IMR-90 (cell line): ENCODE measurements around the gene IFIH1. TPM values are rescaled to one million over a fixed set of nuclear protein-coding genes. Genes with fewer than 3 reads are reported as not detected.

Source experiments
- ATAC-seq: fragments of 200-7000 bp; cut with Tn5 transposase; 2 replicates; pipeline ENCODE4 v1.9.1; 2020; ENCODE audit warnings: low read depth, mild to moderate bottlenecking, moderate library complexity
- BruUV-seq: library from RNA; stranded (reverse); fragments of 400-500 nt; replicated peaks from 2 replicates; lab custom pipeline; 2021; lab: Mats Ljungman, UMichigan
- CTCF ChIA-PET: fragments of 300-600 bp; formaldehyde crosslinking; extraction: SDS; loops from one replicate; lab custom pipeline; 2021; ENCODE audit warnings: antibody characterized with exemption; lab: Yijun Ruan, JAX
- POLR2A ChIA-PET: fragments of 300-600 bp; sonication (Branson Sonifier 250); formaldehyde crosslinking; loops from one replicate; lab custom pipeline; 2022; ENCODE audit warnings: antibody characterized with exemption; ENCODE audit not compliant: unreplicated experiment; lab: Charles Lee
- DNase-seq: peaks from one replicate; pipeline ENCODE4 v3.0.0; 2013
- H2AFZ ChIP-seq: replicated peaks from 2 replicates; pipeline ENCODE3; 2013; ENCODE audit warnings: low read length, mild to moderate bottlenecking; ENCODE audit not compliant: poor library complexity
- H2AK5ac ChIP-seq: 2 replicates; pipeline ENCODE4 v1.6.1; 2013; ENCODE audit warnings: low read depth, low read length, inconsistent platforms
- H2AK9ac ChIP-seq: replicated peaks from 2 replicates; pipeline ENCODE3; 2013; ENCODE audit warnings: mild to moderate bottlenecking, low read depth, low read length, moderate library complexity; ENCODE audit not compliant: poor library complexity
- H2BK120ac ChIP-seq: 2 replicates; pipeline ENCODE4 v1.6.1; 2013; ENCODE audit warnings: low read depth, low read length, inconsistent platforms
- H2BK15ac ChIP-seq: 3 replicates; pipeline ENCODE4 v1.6.1; 2013; ENCODE audit warnings: low read depth, low read length, inconsistent platforms
- H2BK20ac ChIP-seq: 2 replicates; pipeline ENCODE4 v1.6.1; 2013; ENCODE audit warnings: low read depth, mild to moderate bottlenecking, inconsistent platforms, low read length, moderate library complexity
- H2BK5ac ChIP-seq: 2 replicates; pipeline ENCODE4 v1.6.1; 2013; ENCODE audit warnings: mild to moderate bottlenecking, low read depth, low read length, inconsistent platforms; ENCODE audit not compliant: poor library complexity, severe bottlenecking
- H3K14ac ChIP-seq: replicated peaks from 2 replicates; pipeline ENCODE4 v1.6.1; 2013; ENCODE audit warnings: low read depth, low read length, inconsistent platforms
- H3K18ac ChIP-seq: 2 replicates; pipeline ENCODE4 v1.6.1; 2013; ENCODE audit warnings: low read depth, low read length, control low read depth
- H3K23ac ChIP-seq: 2 replicates; pipeline ENCODE4 v1.6.1; 2013; ENCODE audit warnings: low read depth, low read length, inconsistent platforms
- H3K27ac ChIP-seq: 2 replicates; pipeline ENCODE4 v1.5.1; 2013; ENCODE audit warnings: mild to moderate bottlenecking, control low read depth, low read length; ENCODE audit not compliant: insufficient read depth
- H3K27me3 ChIP-seq: 2 replicates; pipeline ENCODE4 v1.6.1; 2013; ENCODE audit warnings: low read length; ENCODE audit not compliant: control insufficient read depth, insufficient read depth
- H3K36me3 ChIP-seq: 2 replicates; pipeline ENCODE4 v1.6.1; 2013; ENCODE audit warnings: low read length, mixed read lengths; ENCODE audit not compliant: control insufficient read depth, insufficient read depth
- H3K4ac ChIP-seq: 2 replicates; pipeline ENCODE4 v1.6.1; 2013; ENCODE audit warnings: low read depth, low read length, inconsistent platforms
- H3K4me1 ChIP-seq: 2 replicates; pipeline ENCODE4 v1.6.1; 2013; ENCODE audit warnings: low read length, mixed read lengths; ENCODE audit not compliant: control insufficient read depth, insufficient read depth
- H3K4me2 ChIP-seq: 2 replicates; pipeline ENCODE4 v1.6.1; 2013; ENCODE audit warnings: low read depth, mild to moderate bottlenecking, control low read depth, low read length, moderate library complexity
- H3K4me3 ChIP-seq: 2 replicates; pipeline ENCODE4 v1.5.1; 2013; ENCODE audit warnings: low read depth, mild to moderate bottlenecking, control low read depth, low read length, moderate library complexity; ENCODE audit not compliant: insufficient read depth
- H3K56ac ChIP-seq: 2 replicates; pipeline ENCODE4 v1.6.1; 2013; ENCODE audit warnings: low read length, inconsistent platforms; ENCODE audit not compliant: insufficient read depth; ENCODE audit errors: extremely low read depth
- H3K79me1 ChIP-seq, 2 experiments: 2 replicates each; pipeline ENCODE4 v1.6.1; 2013; ENCODE audit warnings: low read length in 2 of 2, inconsistent platforms in 1 of 2, low read depth in 1 of 2
- H3K9ac ChIP-seq: 2 replicates; pipeline ENCODE4 v1.6.1; 2013; ENCODE audit warnings: low read depth, low read length, control low read depth
- H3K9me1 ChIP-seq: 2 replicates; pipeline ENCODE4 v1.6.1; 2013; ENCODE audit warnings: low read length, inconsistent platforms; ENCODE audit not compliant: insufficient read depth
- H3K9me3 ChIP-seq: 2 replicates; pipeline ENCODE4 v1.6.1; 2013; ENCODE audit warnings: low read length; ENCODE audit not compliant: control insufficient read depth, insufficient read depth
- H4K20me1 ChIP-seq: 2 replicates; pipeline ENCODE4 v1.6.1; 2013; ENCODE audit warnings: low read length, inconsistent platforms; ENCODE audit not compliant: insufficient read depth
- H4K5ac ChIP-seq: 2 replicates; pipeline ENCODE4 v1.6.1; 2013; ENCODE audit warnings: mild to moderate bottlenecking, low read depth, low read length, control low read depth
- H4K8ac ChIP-seq, 2 experiments: 2 replicates each; pipeline ENCODE4 v1.6.1; 2013; ENCODE audit warnings: low read depth in 2 of 2, low read length in 2 of 2, control low read depth in 1 of 2, inconsistent platforms in 1 of 2
- H4K91ac ChIP-seq: 2 replicates; pipeline ENCODE4 v1.6.1; 2013; ENCODE audit warnings: low read depth, low read length, inconsistent platforms; ENCODE audit not compliant: insufficient read depth
- BHLHE40 ChIP-seq: fragments of 150-350 bp; IDR thresholded peaks from 2 replicates; pipeline ENCODE4 v1.6.1; 2016; ENCODE audit warnings: mild to moderate bottlenecking, low read depth, low read length
- CEBPB ChIP-seq: IDR thresholded peaks from 2 replicates; pipeline ENCODE4 v1.6.1; 2012; ENCODE audit warnings: low read depth, low read length, improper control_type of control experiment
- CTCF ChIP-seq: conservative IDR thresholded peaks from 2 replicates; pipeline ENCODE4 v1.5.1; 2012; ENCODE audit warnings: mild to moderate bottlenecking, low read depth, low read length, improper control_type of control experiment
- ELK1 ChIP-seq: fragments of 150-350 bp; IDR thresholded peaks from 2 replicates; pipeline ENCODE4 v1.6.1; 2016; ENCODE audit warnings: low read depth, mild to moderate bottlenecking, low read length, moderate library complexity, borderline replicate concordance
- FOS ChIP-seq: fragments of 150-350 bp; IDR thresholded peaks from 2 replicates; pipeline ENCODE4 v1.6.1; 2016; ENCODE audit warnings: low read depth, low read length
- MAFK ChIP-seq: IDR thresholded peaks from 2 replicates; pipeline ENCODE4 v1.6.1; 2012; ENCODE audit warnings: low read depth, low read length, improper control_type of control experiment
- MAZ ChIP-seq: IDR thresholded peaks from 2 replicates; pipeline ENCODE4 v1.6.1; 2012; ENCODE audit warnings: low read depth, mild to moderate bottlenecking, low read length, improper control_type of control experiment, moderate library complexity, borderline replicate concordance
- MXI1 ChIP-seq: IDR thresholded peaks from 2 replicates; pipeline ENCODE4 v1.6.1; 2012; ENCODE audit warnings: low read depth, mild to moderate bottlenecking, low read length, moderate library complexity, borderline replicate concordance
- RAD21 ChIP-seq: IDR thresholded peaks from 2 replicates; pipeline ENCODE4 v1.6.1; 2012; ENCODE audit warnings: low read length, improper control_type of control experiment
- SMC3 ChIP-seq: fragments of 150-350 bp; IDR thresholded peaks from 2 replicates; pipeline ENCODE4 v1.6.1; 2016; ENCODE audit warnings: low read depth, mild to moderate bottlenecking, antibody characterized with exemption, low read length, moderate library complexity
- WGBS, 2 experiments: methylation state at CpG; one replicate each; pipeline versions ENCODE4 v1.1.5 to v1.1.7; 2013; ENCODE audit warnings: missing lambda C conversion rate in 2 of 2; ENCODE audit not compliant: insufficient read length in 1 of 2; ENCODE audit errors: extremely low coverage in 2 of 2; 5-methylcytosine and 5-hydroxymethylcytosine counted together
- dilution Hi-C: fragments of 300-500 bp; cut with HindIII; formaldehyde crosslinking; loops from one replicate; pipeline ENCODE4 v1.14.3; 2018; ENCODE audit warnings: low sequenced_read_pairs; ENCODE audit not compliant: unreplicated experiment
- in situ Hi-C: fragments of 300-500 bp; cut with MboI; formaldehyde crosslinking; loops from 3 replicates; pipeline ENCODE4 v1.14.3; 2019; ENCODE audit warnings: low sequenced_read_pairs, inconsistent platforms, mixed read lengths
- intact Hi-C: fragments of 100-400 bp; cut with micrococcal nuclease; formaldehyde crosslinking; loops from 2 replicates; pipeline ENCODE4 v1.10.0; 2022
- polyA plus RNA-seq, 3 experiments: library from polyadenylated mRNA; depleted of rRNA; stranded (reverse); fragments of >200 nt; gene quantifications; 2 replicates each; pipeline ENCODE4 v1.2.3, GENCODE V29; 2012; ENCODE audit warnings: low replicate concordance in 1 of 3
- total RNA-seq: library from RNA; depleted of rRNA; stranded (reverse); fragments of >200 nt; gene quantifications from 2 replicates; pipeline ENCODE4 v1.2.3, GENCODE V29; 2012

Gene IFIH1
- total and polyA plus RNA-seq, 2 of the 4 experiments (the other 2 are of a cell fraction) = 1.3 to 1.4 TPM

- no peak overlapping the region for H2AK5ac ChIP-seq
- H4K91ac ChIP-seq = no peak overlapping the region
- H3K9me3 ChIP-seq = no peaks in the 10 kb centered on the region
- no peak overlapping the region for H2BK5ac ChIP-seq
- WGBS, 2 experiments = no CpG with 5 or more reads among the region's 6 CpGs
- no peaks in the 10 kb centered on the region for H3K79me1 ChIP-seq
- no peak overlapping the region for H3K18ac ChIP-seq
- no peaks in the 10 kb centered on the region for H3K9me1 ChIP-seq
- H4K5ac ChIP-seq = no peak overlapping the region
- H2AK9ac ChIP-seq = no peak overlapping the region
- no peak overlapping the region for H2BK120ac ChIP-seq
- H3K4me1 ChIP-seq = no peaks in the 10 kb centered on the region
- TF ChIP-seq MAFK = no peak
- peak; percentile 75 for TF ChIP-seq SMC3
- no peak for TF ChIP-seq FOS
- no peak for TF ChIP-seq BHLHE40
- TF ChIP-seq CTCF = peak; percentile 86
- no peak for TF ChIP-seq MXI1
- 0 out of 2 replicates have a peak, but pooled peaks have one; percentile 24 for TF ChIP-seq CEBPB
- no peak for TF ChIP-seq ELK1
- TF ChIP-seq RAD21 = peak; percentile 73
- no peak for TF ChIP-seq MAZ
- no peak overlapping the region for H3K4me2 ChIP-seq
- no peak overlapping the region for H3K9ac ChIP-seq
- no peak overlapping the region for H4K8ac ChIP-seq
- no peaks in the 10 kb centered on the region for H4K20me1 ChIP-seq
- in situ Hi-C loops (loop anchor here (10.0 to 25.0 kb wide), 2 partner anchors 314 to 716 kb away; no protein-coding TSS in a partner anchor), dilution Hi-C loops (no loop called here), intact Hi-C loops (loop anchor here (1.0 to 5.0 kb wide), 3 partner anchors 294 to 715 kb away; no protein-coding TSS in a partner anchor)
- no peak overlapping the region for H3K27ac ChIP-seq
- H3K23ac ChIP-seq = no peak overlapping the region
- no peak overlapping the region for H3K4me3 ChIP-seq
- DNase-seq (peak; percentile 75), ATAC-seq (peak; percentile 82)
- H2BK15ac ChIP-seq = no peak overlapping the region
- no peak overlapping the region for H2BK20ac ChIP-seq
- H3K14ac ChIP-seq = no peak overlapping the region
- no peaks in the 10 kb centered on the region for H3K27me3 ChIP-seq
- ChIA-PET POLR2A (no interaction called here), CTCF (interaction anchor here (0.7 to 2.1 kb wide), 5 partner anchors 67 to 174 kb away, joined by 3 to 6 read pairs (median 4); no protein-coding TSS in a partner anchor)
- H3K36me3 ChIP-seq = no peaks in the 10 kb centered on the region
- BruUV-seq = no TSS peak
- no peak overlapping the region for H3K4ac ChIP-seq
- no peak overlapping the region for H2AFZ ChIP-seq
- no peak overlapping the region for H3K56ac ChIP-seq
These were observed 17.2 kb downstream of the IFIH1 start for GRCh38 chr2:162301151-162301804.
